Endothelial cell of hepatic sinusoid (primary cell): Measurements from ENCODE around the gene GNAZ.
"Not testable (repeated sequence)": the region's sequence is repeated elsewhere in the genome, so short reads cannot be mapped to it uniquely, and the experiment has no call there.

Experiments
- in situ Hi-C: cut with HindIII; loops from 2 replicates; pipeline ENCODE4 v1.10.0; 2017; ENCODE audit warnings: low sequenced_read_pairs

GNAZ gene

DNA sequence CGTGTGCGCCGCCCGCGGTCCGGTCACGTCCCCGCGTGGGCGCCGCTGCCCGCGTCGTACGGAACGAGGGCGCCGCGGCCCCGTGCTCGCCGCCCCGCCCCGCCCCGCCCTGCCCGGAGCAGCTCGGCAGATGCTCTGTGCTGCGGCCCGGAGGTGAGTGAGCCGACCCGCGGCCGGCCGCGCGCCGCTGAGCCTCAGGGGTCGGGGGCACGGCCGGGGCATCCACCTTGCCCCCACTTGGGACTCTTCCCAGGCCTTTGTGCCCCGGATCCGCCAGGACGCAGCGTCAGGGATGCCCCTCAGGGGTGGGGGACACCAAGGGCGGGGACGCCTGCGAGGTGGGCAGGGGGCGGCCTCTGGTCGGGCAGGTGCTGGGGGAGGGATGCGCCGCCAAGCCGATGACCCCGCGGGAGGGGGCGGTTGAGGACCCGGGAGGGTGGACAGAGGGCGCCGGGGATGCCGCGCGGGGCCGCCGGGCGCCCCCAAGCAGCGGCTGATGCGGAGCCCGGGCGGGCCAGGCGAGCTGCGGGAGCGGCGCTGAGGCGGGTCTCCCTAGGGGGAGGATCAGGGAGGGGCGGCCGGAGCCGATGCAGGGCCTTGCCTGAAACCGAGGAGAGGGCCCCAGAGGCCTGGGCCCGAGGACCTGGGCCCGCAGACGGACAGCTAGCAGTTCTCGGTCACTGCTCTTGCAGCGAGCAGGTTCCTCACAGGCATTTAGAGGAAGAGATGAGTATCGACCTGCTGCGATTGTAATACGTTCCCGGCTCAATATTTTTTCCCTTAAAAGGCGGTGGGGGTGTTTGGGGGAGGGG lies at the start of gene GNAZ:
Gene GNAZ (plus strand): TSS at position 102 of the 812 bp plus-strand sequence. CDS start 25,177 bp downstream, outside the sequence.
- in situ Hi-C loops, result no loop called here

DNA sequence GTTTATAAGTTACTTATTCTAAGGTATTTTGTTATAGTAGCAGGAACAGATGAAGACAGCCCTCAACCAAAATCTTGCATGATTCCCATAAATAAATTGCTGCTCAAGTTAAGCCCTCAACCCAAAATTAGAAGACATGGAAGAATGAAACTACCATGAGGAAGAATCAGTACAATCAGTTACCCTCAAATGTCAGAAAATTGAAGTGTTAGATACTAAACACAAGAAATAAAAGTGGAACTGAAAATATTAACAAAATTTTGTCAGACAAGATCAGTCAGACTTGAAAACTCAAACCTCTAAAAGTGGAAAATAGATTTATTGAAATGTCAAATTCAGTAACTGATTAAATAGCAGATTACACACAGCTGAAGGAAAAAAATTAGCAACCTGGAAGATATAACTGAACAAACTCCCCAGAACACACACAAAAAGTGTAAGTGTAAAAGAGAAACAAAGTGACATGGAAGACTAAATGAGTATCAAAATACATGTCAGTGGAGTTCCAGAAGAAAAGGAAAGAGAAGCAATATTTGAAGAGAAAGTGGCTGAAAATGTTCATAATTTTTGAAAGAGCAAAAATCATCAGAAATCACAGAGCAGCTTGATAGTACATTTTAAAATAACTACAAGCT lies 49.5 kb upstream of the GNAZ start:
- in situ Hi-C loops, result no loop called here

DNA sequence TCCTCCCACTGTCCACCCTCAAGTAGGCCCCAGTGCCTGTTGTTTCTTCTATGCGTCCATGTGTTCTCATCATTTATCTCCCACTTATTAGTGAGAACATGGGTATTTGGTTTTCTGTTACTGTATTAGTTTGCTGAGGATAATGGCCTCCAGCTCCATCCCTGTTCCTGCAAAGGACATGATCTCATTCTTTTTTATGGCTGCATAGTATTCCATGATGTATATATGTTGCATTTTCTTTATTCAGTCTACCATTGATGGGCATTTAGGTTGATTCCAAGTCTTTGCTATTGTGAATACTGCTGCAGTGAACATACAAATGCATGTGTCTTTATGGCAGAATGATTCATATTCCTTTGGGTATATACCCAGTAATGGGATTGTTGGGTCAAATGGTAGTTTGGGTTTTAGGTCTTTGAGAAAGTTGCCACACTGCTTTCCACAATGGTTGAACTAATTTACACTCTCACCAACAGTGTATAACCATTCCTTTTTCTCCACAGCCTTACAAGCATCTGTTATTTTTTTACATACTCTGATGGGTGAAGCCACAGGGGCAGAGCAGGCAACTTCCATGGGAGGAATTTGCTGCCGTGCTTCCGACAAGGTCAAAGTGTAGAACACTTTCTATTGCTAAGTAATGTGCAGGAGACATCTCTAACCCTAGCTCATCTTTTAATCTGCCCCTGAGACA lies 48.5 kb upstream of the GNAZ start:
- in situ Hi-C loops, result not testable (repeated sequence)

DNA sequence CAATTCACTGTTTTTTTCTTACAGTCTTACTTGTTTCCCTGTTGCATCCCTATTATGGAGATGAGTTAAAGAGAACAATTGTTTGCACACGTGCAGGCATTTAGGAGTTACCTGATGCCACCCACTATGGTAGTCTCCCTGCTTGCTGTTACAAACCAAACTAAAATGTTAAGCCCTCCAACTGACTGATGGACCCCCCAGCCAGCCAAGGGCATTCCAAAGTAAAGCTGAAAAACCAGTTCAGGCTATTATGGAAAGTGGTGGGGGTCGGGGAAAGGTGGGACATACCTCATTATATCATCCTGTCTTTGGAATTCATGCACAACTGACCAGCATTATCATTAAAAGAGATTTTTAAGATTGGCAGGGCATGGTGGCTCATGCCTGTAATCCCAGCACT lies 47.0 kb upstream of the GNAZ start:
- in situ Hi-C loops, result no loop called here

DNA sequence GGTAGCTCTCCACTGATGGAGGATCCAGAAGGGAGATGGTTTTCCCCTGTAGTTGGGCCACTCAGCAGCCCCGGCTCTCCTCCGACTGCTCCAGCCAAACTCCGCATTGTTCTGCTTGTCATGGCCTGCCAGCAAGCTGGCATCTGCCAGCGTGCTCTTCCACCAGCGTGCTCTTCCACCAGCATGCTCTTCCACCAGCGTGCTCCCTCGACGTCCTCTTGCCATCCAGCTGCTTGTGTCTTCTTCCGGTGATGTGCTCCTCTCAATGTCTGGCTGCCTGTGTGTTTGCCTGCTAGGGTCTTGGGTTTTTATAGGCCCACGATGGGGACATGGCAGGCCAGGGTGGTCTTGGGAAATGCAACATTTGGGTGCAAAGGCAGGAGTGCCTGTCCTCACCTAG lies 43.5 kb upstream of the GNAZ start:
- in situ Hi-C loops, result no loop called here

DNA sequence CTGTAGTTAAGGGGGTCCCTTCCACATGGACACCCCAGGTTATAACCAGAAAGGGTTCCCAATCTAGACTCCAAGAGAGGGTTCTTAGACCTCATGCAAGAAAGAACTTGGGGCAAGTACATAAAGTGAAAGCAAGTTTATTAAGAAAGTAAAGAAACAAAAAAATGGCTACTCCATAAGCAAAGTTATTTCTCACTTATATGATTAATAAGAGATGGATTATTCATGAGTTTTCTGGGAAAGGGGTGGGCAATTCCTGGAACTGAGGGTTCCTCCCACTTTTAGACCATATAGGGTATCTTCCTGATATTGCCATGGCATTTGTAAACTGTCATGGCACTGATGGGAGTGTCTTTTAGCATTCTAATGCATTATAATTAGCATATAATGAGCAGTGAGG lies 42.5 kb upstream of the GNAZ start:
- in situ Hi-C loops, result not testable (repeated sequence)

DNA sequence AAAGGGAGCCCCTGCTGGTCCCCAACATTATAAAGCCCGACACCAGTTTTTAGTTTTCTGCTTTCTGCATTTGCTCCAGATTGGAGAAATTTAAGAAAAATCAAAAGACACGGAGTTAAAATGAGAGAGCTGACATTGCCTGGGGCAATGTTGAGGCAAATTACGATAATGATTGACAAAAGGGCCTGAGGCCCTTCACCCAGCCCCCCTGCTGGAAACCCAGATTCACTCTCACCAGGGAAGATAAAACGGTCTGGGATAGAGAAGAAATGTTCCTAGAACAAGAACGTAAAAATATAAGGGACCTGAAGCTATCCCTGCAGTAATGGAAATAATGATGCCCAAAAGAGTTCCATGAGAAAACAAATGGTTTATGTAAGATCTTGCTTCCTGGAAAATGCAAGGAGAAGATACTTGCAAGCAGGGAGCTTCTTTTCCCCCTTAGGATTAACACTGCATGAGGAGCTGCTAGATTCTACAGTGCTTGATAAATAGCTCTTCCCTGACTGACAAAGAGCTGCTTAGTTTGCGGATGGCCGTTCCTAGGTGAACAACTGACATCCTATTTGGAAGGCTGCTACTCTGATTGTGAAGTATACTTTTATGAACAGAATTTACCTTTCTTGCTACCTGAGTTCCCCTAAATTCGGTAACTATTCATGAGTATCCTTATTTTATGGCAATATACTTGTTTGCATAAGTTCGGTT lies 40.6 kb upstream of the GNAZ start:
- in situ Hi-C loops, result no loop called here

DNA sequence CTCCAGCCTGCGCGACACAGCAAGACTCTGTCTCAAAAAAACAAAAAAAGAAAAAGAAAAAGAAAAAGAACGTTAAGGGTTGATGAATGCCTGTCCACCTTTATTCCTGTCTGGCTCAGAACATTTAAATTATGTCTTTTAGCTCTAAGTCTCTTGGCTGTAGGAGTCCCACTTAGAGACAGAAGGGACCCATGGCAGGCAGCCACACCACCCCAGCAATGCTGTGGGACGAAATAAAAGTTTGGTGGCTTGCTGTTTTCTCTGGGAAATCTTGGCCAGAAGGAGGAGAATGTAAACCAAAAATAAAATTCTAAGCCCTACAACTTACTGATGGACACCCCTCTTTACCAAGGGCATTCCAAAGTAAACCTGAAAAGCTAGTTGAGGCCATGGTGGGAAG lies 38.9 kb upstream of the GNAZ start:
- in situ Hi-C loops, result no loop called here

DNA sequence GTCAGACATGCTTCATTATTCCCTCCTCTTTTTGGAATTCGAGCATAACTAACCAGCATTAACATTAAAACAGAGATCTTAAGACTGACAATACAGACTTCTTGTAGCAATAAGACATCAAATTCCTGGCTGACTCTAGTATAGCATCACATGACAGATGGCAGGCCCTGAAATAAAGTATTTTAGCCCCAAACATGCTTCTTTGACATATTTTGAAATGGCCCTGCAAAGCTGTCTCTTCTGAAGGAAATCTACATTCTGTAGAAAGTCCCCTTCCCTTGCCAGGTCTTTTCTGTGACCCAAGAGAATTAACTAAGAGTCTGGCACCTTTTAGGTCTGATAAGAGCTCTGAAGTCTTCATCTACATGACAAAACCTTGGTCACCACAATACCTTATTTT lies 38.5 kb upstream of the GNAZ start:
- in situ Hi-C loops, result no loop called here

DNA sequence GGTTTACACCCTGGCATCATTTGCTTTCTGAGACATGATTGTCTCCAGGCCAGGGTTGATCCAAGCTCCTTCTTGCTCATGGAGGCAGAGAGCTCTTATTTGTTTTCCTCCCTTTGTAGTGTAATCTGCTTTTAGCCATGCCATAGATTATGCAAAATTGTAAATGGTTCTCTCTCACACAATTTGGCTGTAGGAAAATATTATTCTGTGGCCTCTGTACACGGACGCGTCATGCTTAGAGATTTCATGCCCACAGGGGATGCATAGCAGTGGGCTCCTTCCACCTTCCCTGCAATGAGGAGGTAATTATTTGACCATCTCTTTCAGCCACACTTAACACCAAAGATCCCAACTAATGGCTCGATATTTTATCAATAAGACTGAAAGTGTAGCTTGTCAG lies 37.7 kb upstream of the GNAZ start:
- in situ Hi-C loops, result no loop called here

DNA sequence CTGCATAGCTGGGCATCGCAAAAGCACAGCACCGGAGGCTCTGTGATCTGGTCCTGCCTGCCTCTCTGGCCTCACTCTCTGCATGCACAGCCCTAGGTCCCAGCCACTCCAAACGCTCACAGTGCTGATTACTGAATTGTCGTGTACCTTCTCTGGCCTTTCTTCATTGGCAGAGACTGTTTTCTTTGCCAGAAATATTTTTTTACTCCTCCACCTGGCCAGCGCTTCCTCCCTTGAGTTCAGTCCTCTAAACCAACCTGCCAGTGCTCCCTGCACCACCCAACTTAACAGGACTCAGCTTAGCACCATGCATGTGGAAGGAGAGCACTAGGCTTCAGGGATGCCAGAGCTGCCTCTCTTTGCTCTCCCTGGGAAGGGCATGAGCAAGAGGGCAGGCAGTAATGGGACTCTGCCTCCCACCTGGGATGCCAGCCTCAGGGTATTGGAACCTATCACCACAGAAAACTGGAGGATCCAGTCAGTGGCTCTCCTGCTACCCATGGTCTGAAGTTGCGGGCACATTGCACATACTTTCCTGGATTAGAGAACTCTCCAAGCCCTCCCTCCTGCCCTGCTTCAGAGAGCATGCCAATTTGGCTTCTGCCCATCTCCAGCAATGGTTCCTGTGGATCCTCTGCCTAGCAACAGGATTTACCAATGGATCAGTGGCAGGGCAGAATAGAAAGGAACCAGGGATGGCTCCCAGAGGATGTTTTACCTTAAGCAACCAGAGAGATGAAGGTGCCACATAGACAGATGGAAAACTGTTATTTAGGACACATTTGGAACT lies 37.0 kb upstream of the GNAZ start:
- in situ Hi-C loops, result no loop called here

DNA sequence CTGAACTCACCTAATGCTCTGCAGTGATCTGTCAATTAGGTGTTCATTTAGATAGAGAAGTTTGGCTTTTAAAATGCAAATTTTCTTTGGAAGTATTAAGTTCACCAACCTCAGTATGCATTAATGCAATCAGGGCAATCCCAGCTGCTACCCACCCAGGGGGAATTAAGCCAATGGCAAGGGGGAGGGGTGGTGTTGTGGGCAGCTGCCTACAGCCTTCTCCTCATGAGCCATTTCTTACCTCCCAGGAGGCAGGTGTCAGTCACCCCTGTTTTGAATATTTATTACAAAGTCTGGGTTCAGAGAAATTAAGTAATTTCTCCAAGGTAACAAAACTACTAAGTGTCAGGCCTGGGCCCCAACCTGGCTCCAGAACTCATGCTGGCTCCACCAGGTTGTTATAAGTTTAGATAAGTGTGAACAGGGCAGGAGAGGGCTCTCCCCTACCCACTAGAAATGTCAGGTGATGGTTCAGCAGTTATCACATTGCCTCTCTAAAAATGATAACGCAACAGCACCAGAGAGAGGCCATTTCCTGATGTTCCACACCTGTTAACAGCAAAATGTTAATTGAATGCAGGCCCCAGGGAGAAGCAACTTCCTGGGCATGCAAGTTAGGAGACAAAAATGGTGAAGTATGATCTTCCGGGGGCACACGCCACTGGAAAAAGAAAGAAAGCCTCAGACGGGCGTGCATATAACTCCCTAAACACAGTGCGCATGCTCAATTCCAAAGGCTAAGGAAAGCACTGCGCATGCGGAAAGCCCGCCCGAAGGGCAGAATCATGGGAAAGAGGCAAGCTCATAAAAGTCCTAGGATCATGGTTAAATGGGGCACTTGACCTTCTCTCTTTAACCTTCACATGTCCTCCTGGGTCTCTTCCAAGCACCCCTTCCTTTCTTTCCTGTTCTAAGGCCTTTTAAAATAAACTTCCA lies 35.4 kb upstream of the GNAZ start:
- in situ Hi-C loops, result no loop called here

DNA sequence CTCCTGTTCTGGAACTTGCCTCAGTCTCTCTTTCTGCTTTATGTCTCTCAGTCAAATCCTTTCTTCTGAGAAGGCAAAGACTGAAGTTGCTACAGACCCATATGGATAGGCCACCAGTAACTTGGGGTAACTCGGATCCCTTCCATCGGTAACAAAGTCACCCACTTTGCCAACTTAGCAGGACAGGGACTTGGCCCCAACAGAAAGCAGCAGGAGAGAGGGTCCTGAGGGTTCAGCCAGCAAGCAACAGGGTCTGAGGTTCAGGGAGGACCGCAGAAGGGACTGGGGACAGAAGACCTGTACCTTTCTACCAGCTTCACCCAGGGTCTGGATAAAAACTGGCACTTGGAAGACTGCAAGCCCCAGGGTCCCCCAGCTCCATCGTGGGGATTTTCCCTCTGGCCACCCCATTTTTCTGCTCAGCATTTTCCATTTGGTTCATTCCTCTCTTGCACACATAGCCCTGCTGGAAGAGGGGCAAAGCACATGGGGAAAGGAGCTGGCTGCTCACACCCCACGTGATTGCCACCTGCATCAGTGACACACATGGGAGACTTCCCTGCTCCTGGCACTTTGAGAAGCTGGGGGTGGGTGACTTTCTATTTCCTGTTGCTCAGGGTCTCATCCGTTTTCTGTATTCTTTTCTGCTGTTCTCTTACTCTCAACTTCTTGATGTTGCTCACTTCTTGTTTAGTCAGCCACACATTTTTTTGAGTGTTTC lies 34.6 kb upstream of the GNAZ start:
- in situ Hi-C loops, result no loop called here

DNA sequence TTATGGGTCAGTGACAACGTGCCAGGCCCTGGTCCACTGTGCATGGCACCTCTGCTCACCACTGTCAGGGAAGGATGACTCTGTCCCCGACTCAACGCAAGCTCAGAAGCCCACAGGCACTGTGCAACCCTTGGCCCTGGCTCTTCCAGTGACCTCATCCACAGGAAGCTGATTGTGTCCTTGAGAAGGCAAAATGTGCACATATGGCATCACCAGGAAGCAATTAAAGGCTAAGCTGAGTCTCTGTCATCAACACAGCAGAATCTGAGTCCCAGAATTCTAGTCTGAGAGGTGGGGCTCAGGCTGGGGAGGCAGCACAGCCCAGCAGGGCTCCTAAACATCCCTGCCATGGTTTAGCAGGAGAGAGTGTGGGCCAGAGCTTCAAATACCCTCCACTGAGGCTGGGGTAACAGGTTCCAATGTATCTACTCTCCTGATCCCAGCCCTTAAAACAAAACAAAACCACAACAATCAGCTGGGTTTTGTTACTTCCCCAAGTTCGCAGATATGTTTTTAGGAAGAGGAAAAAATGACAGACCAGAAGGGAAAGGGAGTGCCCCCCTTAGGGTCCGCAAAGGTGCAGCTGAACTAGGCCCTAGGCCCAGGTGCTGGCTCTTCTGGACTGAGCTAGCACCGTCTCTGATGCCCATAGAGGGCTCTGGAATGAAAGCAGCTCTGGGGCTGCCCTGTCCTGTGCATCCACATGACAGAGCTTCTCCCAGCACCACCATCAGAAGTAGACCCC lies 33.5 kb upstream of the GNAZ start:
- in situ Hi-C loops, result no loop called here

DNA sequence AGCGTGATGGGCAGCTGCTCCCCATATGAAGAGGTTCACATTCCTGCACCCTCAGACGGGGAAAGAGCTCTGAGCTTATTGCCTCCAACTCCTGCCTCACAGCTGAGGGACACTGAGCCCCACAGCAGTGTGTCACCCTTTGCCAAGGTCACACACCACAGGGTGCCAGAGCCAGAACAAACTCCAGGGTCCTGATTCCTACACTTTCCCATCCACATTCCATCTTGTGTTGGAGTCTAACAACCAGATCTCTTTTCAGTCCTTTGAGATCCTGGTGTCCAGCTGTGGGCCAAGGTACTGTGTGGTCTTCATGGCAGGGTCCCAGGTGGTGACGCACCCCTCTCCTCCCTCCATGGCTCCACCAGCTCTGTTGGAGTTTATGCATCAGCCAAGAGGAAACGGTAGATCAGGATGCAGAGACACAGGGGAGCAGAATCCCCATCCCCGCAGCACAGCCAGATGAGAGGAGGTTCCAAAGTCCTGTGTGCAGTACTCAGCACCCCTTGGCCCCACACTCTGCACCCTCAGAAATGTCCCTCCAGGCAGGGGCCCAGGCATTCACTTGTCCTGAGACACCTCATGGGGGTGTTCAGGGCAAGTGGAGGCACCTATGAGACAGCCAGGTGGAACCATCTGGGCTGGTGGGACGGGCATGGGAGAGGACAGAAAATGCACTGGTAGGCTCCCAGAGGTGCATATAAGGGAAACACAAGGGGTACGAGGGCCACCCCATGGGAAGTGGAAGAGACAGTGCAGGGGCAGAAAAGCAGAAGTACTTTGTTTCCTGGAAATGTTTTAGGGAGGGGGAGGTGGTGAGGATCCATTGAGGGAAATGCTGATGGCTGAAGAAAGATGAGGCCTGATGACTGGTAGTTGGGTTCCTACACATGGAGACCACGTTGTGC lies 32.6 kb upstream of the GNAZ start:
- in situ Hi-C loops, result no loop called here

DNA sequence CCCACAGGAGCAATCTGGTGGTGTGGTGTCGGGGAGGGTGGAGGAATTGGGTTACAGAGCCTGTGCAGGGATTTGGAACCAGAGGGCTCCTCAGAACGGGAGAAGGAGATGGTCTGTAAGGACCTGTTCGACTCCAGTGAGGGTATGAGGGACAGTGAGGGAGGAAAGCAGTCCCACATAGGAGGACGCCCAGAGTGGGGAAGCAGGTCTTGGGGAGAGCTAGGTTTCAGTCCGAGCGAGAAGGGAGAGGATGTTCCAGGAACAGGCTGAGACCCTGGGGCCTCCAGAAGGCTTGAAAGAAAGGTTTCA lies 32.0 kb upstream of the GNAZ start:
- in situ Hi-C loops, result no loop called here

DNA sequence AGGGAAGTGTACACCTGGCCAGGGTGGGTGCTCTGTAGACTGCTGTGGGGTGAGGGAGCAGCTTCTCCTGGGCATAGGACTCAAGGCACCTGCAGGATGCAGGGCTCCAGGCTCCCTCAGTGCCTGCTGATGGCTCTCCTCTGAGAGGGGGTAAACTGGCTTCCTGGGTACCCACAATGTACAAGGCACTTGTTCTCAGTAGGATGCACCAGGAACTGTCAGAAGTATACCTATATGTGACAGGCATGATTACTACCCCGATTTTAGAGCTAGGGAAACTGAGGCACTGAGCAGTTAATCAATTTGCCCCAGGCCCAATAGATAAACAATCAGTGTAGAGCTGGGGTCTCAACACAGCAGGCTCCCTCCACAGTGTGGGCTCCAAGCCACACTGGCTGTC lies 31.4 kb upstream of the GNAZ start:
- in situ Hi-C loops, result no loop called here
